GM23338 (cell line): ENCODE data around the gene TLR5. TPM values are rescaled to one million over a fixed set of nuclear protein-coding genes. Genes with fewer than 3 reads are reported as not detected.

Source experiments
- ATAC-seq: fragments of 200-7000 bp; cut with Tn5 transposase; 3 replicates; pipeline ENCODE4 v1.9.1; 2020
- DNase-seq: peaks from one replicate; pipeline ENCODE4 v3.0.0-alpha.2; 2015; ENCODE audit warnings: low spot score
- H2AFZ ChIP-seq: fragments of 200-600 bp; sonication (generic); 2 replicates; pipeline ENCODE4 v1.8.0; 2016; ENCODE audit warnings: antibody characterized with exemption, mild to moderate bottlenecking, moderate library complexity
- H3F3A ChIP-seq: fragments of 200-600 bp; sonication (generic); replicated peaks from 2 replicates; pipeline ENCODE4 v1.8.0; 2017; ENCODE audit warnings: antibody characterized with exemption, mixed run types, low read depth
- H3K27ac ChIP-seq: fragments of 200-600 bp; sonication (generic); 2 replicates; pipeline ENCODE4 v1.6.1; 2016; ENCODE audit warnings: low read depth
- H3K27me3 ChIP-seq: fragments of 200-600 bp; sonication (generic); 2 replicates; pipeline ENCODE4 v1.8.0; 2016; ENCODE audit warnings: mild to moderate bottlenecking, mixed run types, moderate library complexity; ENCODE audit not compliant: insufficient read depth
- H3K36me3 ChIP-seq: fragments of 200-600 bp; sonication (generic); 2 replicates; pipeline ENCODE4 v1.8.0; 2016; ENCODE audit warnings: mild to moderate bottlenecking; ENCODE audit not compliant: insufficient read depth
- H3K4me1 ChIP-seq: fragments of 200-600 bp; sonication (generic); 2 replicates; pipeline ENCODE4 v1.8.0; 2016; ENCODE audit warnings: mild to moderate bottlenecking, moderate library complexity; ENCODE audit not compliant: insufficient read depth
- H3K4me2 ChIP-seq: fragments of 200-600 bp; sonication (generic); 2 replicates; pipeline ENCODE4 v1.7.1; 2017; ENCODE audit warnings: mixed run types
- H3K4me3 ChIP-seq: fragments of 200-600 bp; sonication (generic); 2 replicates; pipeline ENCODE4 v1.6.1; 2016; ENCODE audit warnings: mixed run types
- H3K79me2 ChIP-seq: fragments of 200-600 bp; sonication (generic); replicated peaks from 2 replicates; pipeline ENCODE4 v1.8.0; 2017; ENCODE audit warnings: mild to moderate bottlenecking; ENCODE audit not compliant: insufficient read depth
- H3K9me2 ChIP-seq: fragments of 200-600 bp; sonication (generic); 2 replicates; pipeline ENCODE4 v1.8.0; 2017; ENCODE audit not compliant: insufficient read depth
- H4K20me1 ChIP-seq: fragments of 200-600 bp; sonication (generic); replicated peaks from 2 replicates; pipeline ENCODE4 v1.8.0; 2017; ENCODE audit warnings: mild to moderate bottlenecking; ENCODE audit not compliant: insufficient read depth
- H3K27ac Mint-ChIP-seq: 2 replicates; pipeline ENCODE4 v1.8.0; 2020; ENCODE audit warnings: inconsistent platforms, mild to moderate bottlenecking, moderate library complexity, mixed read lengths
- H3K27me3 Mint-ChIP-seq: 3 replicates; pipeline ENCODE4 v1.8.0; 2022; ENCODE audit warnings: low read depth, mild to moderate bottlenecking, moderate library complexity, mixed read lengths, inconsistent platforms; ENCODE audit not compliant: insufficient read depth, poor library complexity
- H3K36me3 Mint-ChIP-seq: 3 replicates; pipeline ENCODE4 v1.8.0; 2021; ENCODE audit warnings: low read depth, mild to moderate bottlenecking, inconsistent platforms, moderate library complexity, mixed read lengths
- H3K4me1 Mint-ChIP-seq: 3 replicates; pipeline ENCODE4 v1.8.0; 2020; ENCODE audit warnings: mild to moderate bottlenecking, inconsistent platforms, mixed read lengths
- H3K4me3 Mint-ChIP-seq: 3 replicates; pipeline ENCODE4 v1.8.0; 2021; ENCODE audit warnings: moderate library complexity, mild to moderate bottlenecking, inconsistent platforms, mixed read lengths
- H3K9me3 Mint-ChIP-seq: 3 replicates; pipeline ENCODE4 v1.8.0; 2020; ENCODE audit warnings: moderate library complexity, mild to moderate bottlenecking, inconsistent platforms, mixed read lengths
- CREB1 ChIP-seq: fragments of 250-450 bp; sonication (Bioruptor Pico); IDR thresholded peaks from 2 replicates; pipeline ENCODE4 v1.5.0; 2020; ENCODE audit warnings: low read depth, mild to moderate bottlenecking, moderate library complexity
- EZH2 ChIP-seq: fragments of 200-600 bp; sonication (generic); IDR thresholded peaks from one replicate; pipeline ENCODE4 v1.8.0; 2017; ENCODE audit warnings: antibody characterized with exemption, mild to moderate bottlenecking, low read depth; ENCODE audit not compliant: unreplicated experiment
- EZH2phosphoT487 ChIP-seq: fragments of 200-600 bp; sonication (generic); IDR thresholded peaks from one replicate; pipeline ENCODE4 v1.8.1; 2018; ENCODE audit warnings: antibody characterized with exemption; ENCODE audit not compliant: unreplicated experiment
- JUNB ChIP-seq: IDR thresholded peaks from one replicate; pipeline ENCODE4 v1.6.1; 2016; ENCODE audit warnings: antibody characterized with exemption; ENCODE audit not compliant: unreplicated experiment
- NANOG ChIP-seq: IDR thresholded peaks from 2 replicates; pipeline ENCODE4 v1.6.1; 2016; ENCODE audit warnings: antibody characterized with exemption, borderline replicate concordance
- POLR2AphosphoS5 ChIP-seq: IDR thresholded peaks from 2 replicates; pipeline ENCODE4 v1.6.1; 2016; ENCODE audit warnings: antibody characterized with exemption, low read depth
- STAT1 ChIP-seq: IDR thresholded peaks from one replicate; pipeline ENCODE4 v1.6.1; 2016; ENCODE audit warnings: antibody characterized with exemption; ENCODE audit not compliant: unreplicated experiment
- ZNF114 ChIP-seq: fragments of 250-450 bp; sonication (Bioruptor Pico); IDR thresholded peaks from 2 replicates; pipeline ENCODE4 v1.5.0; 2020; ENCODE audit warnings: mild to moderate bottlenecking, moderate library complexity
- ZNF331 ChIP-seq: fragments of 250-450 bp; sonication (Bioruptor Pico); IDR thresholded peaks from 2 replicates; pipeline ENCODE4 v1.5.0; 2020; ENCODE audit warnings: low read depth, mild to moderate bottlenecking, moderate library complexity
- polyA plus RNA-seq: library from polyadenylated mRNA; unstranded; fragments of >200 nt; fragmentation: Nextera tagmentation; extraction: Ambion mirVana; gene quantifications from 2 replicates; pipeline ENCODE4 v1.2.1, GENCODE V29; 2016
- total RNA-seq: library from RNA; depleted of rRNA; stranded (reverse); fragments of >200 nt; shearing (Covaris generic); gene quantifications from 2 replicates; pipeline ENCODE4 v1.2.3, GENCODE V29; 2014
- TF ChIP-seq, protein P1 (sequence below): IDR thresholded peaks from 2 replicates; pipeline ENCODE4 v1.6.1; 2016; ENCODE audit warnings: antibody characterized with exemption
- TF ChIP-seq, protein P2 (sequence below): IDR thresholded peaks from one replicate; pipeline ENCODE4 v1.6.1; 2018; ENCODE audit warnings: antibody characterized with exemption; ENCODE audit not compliant: unreplicated experiment
- TF ChIP-seq, protein P3 (sequence below): fragments of 250-450 bp; sonication (Bioruptor Pico); IDR thresholded peaks from 2 replicates; pipeline ENCODE4 v1.5.0; 2020; ENCODE audit warnings: mild to moderate bottlenecking, moderate library complexity
- TF ChIP-seq, protein P4 (sequence below), 2 experiments: fragments of 200-600 bp in 1 of 2; sonication (generic) in 1 of 2; conservative IDR thresholded peaks; 2 replicates each; pipeline versions ENCODE4 v1.5.1 to v1.6.1; 2016 to 2017; ENCODE audit warnings: antibody characterized with exemption in 2 of 2, low read depth in 2 of 2, mild to moderate bottlenecking in 2 of 2, moderate library complexity in 1 of 2

TLR5 gene
- total and polyA plus RNA-seq, 2 experiments from 2014 or later: 0.10 to 0.39 TPM

DNA sequence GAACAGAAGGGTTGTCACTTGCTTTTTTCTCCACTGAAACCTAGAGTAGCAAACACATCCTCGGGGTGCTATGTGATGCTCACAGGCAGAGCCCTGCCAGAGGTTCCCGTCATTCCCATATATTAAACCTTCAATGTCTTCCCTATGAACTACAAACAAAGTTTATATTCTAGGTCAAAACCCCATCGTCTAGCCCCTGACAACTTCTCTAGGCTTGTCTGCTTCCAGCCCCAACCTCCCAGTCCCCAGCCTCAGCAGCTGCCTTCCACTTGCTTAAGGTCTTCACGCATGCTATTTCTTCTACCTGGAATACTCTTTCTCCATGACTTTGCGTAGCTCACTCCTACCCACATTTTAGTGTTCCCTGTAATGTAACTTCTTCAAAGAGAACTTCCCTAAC lies 1.9 kb upstream of the TLR5 start (continued):
- no peak for TF ChIP-seq JUNB
- TF ChIP-seq ZNF331 (CRISPR knock-in tag): no peak
- TF ChIP-seq ZNF114 (CRISPR knock-in tag): no peak
- no peak for TF ChIP-seq CREB1 (CRISPR knock-in tag)

DNA sequence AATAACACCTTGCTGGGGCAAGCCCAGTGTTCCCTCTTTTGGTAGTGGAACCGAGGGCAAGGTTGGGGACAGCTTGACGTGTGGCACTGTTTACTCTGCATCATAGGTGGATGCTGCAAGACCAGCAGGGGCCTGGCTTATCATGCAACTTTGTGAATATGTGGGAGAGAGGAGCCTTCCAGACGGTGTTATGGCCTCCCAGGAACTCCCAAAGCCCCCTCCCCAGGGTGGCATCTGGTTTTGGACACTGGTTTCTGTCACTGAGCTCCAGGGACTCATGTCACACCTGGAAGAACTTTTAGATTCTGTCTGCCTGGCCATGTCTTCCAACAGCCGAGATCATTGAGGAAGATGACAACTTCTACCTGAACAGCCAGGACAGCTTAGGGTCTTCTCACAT lies 1.4 kb upstream of the TLR5 start:
- Histone ChIP-seq H3K4me2 (no peak overlapping the region), H3F3A (0 out of 2 replicates have a peak, but pooled peaks cover 10% of the 10 kb centered on the region), H3K27me3 (0 out of 2 replicates have a peak, but pooled peaks cover 9% of the 10 kb centered on the region), H3K4me1 (peaks cover 6% of the 10 kb centered on the region), H3K36me3 (no peaks in the 10 kb centered on the region), H3K4me3 (no peak overlapping the region), H4K20me1 (no peaks in the 10 kb centered on the region), H3K9me2 (no peaks in the 10 kb centered on the region), H2AFZ (no peak overlapping the region), H3K27ac (no peak overlapping the region), H3K79me2 (no peaks in the 10 kb centered on the region)
- TF ChIP-seq ZNF331 (CRISPR knock-in tag) (no peak), JUNB (no peak), STAT1 (no peak), NANOG (no peak), EZH2 (no peak), CREB1 (CRISPR knock-in tag) (no peak), ZNF114 (CRISPR knock-in tag) (no peak), EZH2phosphoT487 (no peak), POLR2AphosphoS5 (no peak)
- TF ChIP-seq, protein P1, sequence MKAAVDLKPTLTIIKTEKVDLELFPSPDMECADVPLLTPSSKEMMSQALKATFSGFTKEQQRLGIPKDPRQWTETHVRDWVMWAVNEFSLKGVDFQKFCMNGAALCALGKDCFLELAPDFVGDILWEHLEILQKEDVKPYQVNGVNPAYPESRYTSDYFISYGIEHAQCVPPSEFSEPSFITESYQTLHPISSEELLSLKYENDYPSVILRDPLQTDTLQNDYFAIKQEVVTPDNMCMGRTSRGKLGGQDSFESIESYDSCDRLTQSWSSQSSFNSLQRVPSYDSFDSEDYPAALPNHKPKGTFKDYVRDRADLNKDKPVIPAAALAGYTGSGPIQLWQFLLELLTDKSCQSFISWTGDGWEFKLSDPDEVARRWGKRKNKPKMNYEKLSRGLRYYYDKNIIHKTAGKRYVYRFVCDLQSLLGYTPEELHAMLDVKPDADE: no peak
- TF ChIP-seq, protein P2, sequence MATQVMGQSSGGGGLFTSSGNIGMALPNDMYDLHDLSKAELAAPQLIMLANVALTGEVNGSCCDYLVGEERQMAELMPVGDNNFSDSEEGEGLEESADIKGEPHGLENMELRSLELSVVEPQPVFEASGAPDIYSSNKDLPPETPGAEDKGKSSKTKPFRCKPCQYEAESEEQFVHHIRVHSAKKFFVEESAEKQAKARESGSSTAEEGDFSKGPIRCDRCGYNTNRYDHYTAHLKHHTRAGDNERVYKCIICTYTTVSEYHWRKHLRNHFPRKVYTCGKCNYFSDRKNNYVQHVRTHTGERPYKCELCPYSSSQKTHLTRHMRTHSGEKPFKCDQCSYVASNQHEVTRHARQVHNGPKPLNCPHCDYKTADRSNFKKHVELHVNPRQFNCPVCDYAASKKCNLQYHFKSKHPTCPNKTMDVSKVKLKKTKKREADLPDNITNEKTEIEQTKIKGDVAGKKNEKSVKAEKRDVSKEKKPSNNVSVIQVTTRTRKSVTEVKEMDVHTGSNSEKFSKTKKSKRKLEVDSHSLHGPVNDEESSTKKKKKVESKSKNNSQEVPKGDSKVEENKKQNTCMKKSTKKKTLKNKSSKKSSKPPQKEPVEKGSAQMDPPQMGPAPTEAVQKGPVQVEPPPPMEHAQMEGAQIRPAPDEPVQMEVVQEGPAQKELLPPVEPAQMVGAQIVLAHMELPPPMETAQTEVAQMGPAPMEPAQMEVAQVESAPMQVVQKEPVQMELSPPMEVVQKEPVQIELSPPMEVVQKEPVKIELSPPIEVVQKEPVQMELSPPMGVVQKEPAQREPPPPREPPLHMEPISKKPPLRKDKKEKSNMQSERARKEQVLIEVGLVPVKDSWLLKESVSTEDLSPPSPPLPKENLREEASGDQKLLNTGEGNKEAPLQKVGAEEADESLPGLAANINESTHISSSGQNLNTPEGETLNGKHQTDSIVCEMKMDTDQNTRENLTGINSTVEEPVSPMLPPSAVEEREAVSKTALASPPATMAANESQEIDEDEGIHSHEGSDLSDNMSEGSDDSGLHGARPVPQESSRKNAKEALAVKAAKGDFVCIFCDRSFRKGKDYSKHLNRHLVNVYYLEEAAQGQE: no peak
- TF ChIP-seq, protein P3, sequence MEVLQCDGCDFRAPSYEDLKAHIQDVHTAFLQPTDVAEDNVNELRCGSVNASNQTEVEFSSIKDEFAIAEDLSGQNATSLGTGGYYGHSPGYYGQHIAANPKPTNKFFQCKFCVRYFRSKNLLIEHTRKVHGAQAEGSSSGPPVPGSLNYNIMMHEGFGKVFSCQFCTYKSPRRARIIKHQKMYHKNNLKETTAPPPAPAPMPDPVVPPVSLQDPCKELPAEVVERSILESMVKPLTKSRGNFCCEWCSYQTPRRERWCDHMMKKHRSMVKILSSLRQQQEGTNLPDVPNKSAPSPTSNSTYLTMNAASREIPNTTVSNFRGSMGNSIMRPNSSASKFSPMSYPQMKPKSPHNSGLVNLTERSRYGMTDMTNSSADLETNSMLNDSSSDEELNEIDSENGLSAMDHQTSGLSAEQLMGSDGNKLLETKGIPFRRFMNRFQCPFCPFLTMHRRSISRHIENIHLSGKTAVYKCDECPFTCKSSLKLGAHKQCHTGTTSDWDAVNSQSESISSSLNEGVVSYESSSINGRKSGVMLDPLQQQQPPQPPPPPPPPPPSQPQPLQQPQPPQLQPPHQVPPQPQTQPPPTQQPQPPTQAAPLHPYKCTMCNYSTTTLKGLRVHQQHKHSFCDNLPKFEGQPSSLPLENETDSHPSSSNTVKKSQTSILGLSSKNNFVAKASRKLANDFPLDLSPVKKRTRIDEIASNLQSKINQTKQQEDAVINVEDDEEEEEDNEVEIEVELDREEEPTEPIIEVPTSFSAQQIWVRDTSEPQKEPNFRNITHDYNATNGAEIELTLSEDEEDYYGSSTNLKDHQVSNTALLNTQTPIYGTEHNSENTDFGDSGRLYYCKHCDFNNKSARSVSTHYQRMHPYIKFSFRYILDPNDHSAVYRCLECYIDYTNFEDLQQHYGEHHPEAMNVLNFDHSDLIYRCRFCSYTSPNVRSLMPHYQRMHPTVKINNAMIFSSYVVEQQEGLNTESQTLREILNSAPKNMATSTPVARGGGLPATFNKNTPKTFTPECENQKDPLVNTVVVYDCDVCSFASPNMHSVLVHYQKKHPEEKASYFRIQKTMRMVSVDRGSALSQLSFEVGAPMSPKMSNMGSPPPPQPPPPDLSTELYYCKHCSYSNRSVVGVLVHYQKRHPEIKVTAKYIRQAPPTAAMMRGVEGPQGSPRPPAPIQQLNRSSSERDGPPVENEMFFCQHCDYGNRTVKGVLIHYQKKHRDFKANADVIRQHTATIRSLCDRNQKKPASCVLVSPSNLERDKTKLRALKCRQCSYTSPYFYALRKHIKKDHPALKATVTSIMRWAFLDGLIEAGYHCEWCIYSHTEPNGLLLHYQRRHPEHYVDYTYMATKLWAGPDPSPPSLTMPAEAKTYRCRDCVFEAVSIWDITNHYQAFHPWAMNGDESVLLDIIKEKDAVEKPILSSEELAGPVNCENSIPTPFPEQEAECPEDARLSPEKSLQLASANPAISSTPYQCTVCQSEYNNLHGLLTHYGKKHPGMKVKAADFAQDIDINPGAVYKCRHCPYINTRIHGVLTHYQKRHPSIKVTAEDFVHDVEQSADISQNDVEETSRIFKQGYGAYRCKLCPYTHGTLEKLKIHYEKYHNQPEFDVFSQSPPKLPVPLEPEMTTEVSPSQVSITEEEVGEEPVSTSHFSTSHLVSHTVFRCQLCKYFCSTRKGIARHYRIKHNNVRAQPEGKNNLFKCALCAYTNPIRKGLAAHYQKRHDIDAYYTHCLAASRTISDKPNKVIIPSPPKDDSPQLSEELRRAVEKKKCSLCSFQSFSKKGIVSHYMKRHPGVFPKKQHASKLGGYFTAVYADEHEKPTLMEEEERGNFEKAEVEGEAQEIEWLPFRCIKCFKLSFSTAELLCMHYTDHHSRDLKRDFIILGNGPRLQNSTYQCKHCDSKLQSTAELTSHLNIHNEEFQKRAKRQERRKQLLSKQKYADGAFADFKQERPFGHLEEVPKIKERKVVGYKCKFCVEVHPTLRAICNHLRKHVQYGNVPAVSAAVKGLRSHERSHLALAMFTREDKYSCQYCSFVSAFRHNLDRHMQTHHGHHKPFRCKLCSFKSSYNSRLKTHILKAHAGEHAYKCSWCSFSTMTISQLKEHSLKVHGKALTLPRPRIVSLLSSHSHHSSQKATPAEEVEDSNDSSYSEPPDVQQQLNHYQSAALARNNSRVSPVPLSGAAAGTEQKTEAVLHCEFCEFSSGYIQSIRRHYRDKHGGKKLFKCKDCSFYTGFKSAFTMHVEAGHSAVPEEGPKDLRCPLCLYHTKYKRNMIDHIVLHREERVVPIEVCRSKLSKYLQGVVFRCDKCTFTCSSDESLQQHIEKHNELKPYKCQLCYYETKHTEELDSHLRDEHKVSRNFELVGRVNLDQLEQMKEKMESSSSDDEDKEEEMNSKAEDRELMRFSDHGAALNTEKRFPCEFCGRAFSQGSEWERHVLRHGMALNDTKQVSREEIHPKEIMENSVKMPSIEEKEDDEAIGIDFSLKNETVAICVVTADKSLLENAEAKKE (CRISPR knock-in tag): no peak
- TF ChIP-seq, protein P4, sequence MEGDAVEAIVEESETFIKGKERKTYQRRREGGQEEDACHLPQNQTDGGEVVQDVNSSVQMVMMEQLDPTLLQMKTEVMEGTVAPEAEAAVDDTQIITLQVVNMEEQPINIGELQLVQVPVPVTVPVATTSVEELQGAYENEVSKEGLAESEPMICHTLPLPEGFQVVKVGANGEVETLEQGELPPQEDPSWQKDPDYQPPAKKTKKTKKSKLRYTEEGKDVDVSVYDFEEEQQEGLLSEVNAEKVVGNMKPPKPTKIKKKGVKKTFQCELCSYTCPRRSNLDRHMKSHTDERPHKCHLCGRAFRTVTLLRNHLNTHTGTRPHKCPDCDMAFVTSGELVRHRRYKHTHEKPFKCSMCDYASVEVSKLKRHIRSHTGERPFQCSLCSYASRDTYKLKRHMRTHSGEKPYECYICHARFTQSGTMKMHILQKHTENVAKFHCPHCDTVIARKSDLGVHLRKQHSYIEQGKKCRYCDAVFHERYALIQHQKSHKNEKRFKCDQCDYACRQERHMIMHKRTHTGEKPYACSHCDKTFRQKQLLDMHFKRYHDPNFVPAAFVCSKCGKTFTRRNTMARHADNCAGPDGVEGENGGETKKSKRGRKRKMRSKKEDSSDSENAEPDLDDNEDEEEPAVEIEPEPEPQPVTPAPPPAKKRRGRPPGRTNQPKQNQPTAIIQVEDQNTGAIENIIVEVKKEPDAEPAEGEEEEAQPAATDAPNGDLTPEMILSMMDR (conservative IDR thresholded peaks at IDR 0.05; ENCODE audit: low read depth in 2 of 2): no peak
- peaks cover 21% of the 10 kb centered on the region for H3K4me1 Mint-ChIP-seq
- peaks cover 9% of the 10 kb centered on the region for H3K27me3 Mint-ChIP-seq
- no peak overlapping the region for H3K4me3 Mint-ChIP-seq
- peaks cover 6% of the 10 kb centered on the region; the same call in 2 of the 3 replicates for H3K9me3 Mint-ChIP-seq
- ATAC-seq (no peak), DNase-seq (no peak)
- no peaks in the 10 kb centered on the region for H3K36me3 Mint-ChIP-seq
- H3K27ac Mint-ChIP-seq: no peak overlapping the region
